Stimulated activated memory B cell treated with anti-CD40 and anti-IgM and Interleukin-4, amounts not matched to agents 10 μg/mL and 1 μg/mL and 100 μg/mL, for 72 hours (primary cell): Measurements from ENCODE around the gene BPIFB2.

Source experiments
- ATAC-seq: fragments of 150-1000 bp; cut with Tn5 transposase; 2 replicates; pipeline ENCODE4 v1.10.0; 2021
- H3K27ac Mint-ChIP-seq: one replicate; pipeline ENCODE4 v1.8.0; 2022; ENCODE audit warnings: mild to moderate bottlenecking, mixed read lengths
- H3K27me3 Mint-ChIP-seq: one replicate; pipeline ENCODE4 v1.8.0; 2022; ENCODE audit warnings: mixed read lengths
- H3K36me3 Mint-ChIP-seq: one replicate; pipeline ENCODE4 v1.8.0; 2022; ENCODE audit warnings: mixed read lengths
- H3K4me1 Mint-ChIP-seq: one replicate; pipeline ENCODE4 v1.8.0; 2022; ENCODE audit warnings: mixed read lengths
- H3K4me3 Mint-ChIP-seq: one replicate; pipeline ENCODE4 v1.8.0; 2022; ENCODE audit warnings: mild to moderate bottlenecking, moderate library complexity, mixed read lengths
- H3K9me3 Mint-ChIP-seq: one replicate; pipeline ENCODE4 v1.8.0; 2022; ENCODE audit warnings: mixed read lengths

The BPIFB2 gene

DNA sequence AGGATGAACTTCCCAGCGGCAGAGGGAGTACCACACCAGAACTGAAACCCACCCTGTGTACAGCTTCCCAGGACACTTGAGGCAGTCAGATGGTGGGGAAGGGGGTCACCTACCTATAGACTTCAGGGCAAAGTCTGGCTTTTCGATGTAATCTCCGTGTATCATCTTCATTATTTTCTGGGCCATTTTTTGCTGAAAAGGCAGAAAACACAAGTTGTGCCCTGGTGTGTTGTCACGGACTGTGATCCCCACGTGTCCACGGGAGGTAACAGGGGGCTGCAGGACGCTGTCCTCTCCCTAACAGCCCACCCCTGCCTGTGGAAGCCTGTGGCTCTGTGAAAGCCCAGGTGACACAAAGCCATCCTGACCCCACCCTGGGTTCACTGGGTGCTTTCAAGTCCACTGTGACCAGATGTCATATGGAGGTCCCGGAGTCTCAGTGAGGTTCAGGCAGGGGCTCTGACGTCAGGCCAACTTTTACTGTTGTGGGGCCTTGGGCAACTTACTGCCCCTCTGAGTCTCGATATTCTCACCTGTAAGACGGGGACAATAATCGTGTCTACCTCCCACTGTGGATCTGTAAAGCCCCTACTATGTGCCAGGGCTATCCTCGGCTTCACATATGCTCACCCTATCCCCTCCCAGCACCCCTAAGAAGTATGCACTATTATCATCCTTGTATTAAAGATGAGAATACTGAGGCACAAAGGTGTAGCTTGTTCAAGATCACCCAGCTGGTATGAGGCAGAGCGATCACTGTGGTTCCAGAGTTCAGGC, 17.8 kb upstream of the BPIFB2 start:
- Mint-ChIP-seq H3K4me1 (peaks cover 36% of the 10 kb centered on the region), H3K4me3 (no peak overlapping the region), H3K27ac (peak overlapping the region; percentile 20), H3K27me3 (no peaks in the 10 kb centered on the region), H3K9me3 (peaks cover under 1% of the 10 kb centered on the region), H3K36me3 (peaks cover 6% of the 10 kb centered on the region)
- ATAC-seq = no peak

DNA sequence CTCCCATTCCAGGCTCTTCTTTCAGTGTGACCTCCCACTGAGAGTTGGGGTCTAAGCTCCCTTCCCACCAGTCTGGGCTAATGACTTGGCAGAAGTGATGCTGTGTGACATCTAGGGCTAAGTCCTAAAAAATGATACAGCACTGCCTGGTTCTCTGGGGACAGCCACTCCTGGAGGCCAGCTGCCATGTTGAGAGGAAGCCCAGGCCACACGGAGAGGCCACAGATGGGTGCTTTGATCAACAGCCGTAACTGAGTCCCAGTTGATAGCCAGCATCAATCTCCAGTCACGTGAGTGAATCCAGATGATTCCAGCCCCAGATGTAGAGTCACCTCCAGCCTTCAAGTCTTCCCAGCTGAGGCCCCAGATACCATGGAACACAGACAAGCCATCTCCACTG, 17.1 kb upstream of the BPIFB2 start:
- Mint-ChIP-seq H3K36me3 (peaks cover 11% of the 10 kb centered on the region), H3K4me3 (no peak overlapping the region), H3K4me1 (peaks cover 36% of the 10 kb centered on the region), H3K9me3 (peaks cover 6% of the 10 kb centered on the region), H3K27ac (no peak overlapping the region), H3K27me3 (no peaks in the 10 kb centered on the region)
- ATAC-seq = no peak

DNA sequence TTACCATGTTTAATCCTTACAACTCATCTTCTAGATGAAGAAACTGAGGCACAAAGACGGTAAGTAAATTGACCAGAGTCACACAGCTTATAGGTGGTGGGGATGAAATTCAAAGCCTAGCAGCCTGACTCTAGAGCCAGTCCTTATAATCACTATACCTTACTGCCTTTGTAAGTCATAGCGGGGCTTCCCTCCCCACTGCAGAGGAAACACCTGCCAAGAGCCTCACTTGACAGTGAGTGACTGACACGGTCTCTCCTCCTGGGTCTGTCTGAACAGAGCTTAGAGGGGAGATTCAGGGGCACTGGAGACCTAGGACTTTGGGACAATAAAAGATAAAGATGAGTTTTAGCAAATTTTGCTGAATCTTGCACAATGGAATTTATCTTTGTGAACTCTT, 16.1 kb upstream of the BPIFB2 start:
- Mint-ChIP-seq H3K4me3 (peak overlapping the region; percentile 38), H3K4me1 (peaks cover 36% of the 10 kb centered on the region)

DNA sequence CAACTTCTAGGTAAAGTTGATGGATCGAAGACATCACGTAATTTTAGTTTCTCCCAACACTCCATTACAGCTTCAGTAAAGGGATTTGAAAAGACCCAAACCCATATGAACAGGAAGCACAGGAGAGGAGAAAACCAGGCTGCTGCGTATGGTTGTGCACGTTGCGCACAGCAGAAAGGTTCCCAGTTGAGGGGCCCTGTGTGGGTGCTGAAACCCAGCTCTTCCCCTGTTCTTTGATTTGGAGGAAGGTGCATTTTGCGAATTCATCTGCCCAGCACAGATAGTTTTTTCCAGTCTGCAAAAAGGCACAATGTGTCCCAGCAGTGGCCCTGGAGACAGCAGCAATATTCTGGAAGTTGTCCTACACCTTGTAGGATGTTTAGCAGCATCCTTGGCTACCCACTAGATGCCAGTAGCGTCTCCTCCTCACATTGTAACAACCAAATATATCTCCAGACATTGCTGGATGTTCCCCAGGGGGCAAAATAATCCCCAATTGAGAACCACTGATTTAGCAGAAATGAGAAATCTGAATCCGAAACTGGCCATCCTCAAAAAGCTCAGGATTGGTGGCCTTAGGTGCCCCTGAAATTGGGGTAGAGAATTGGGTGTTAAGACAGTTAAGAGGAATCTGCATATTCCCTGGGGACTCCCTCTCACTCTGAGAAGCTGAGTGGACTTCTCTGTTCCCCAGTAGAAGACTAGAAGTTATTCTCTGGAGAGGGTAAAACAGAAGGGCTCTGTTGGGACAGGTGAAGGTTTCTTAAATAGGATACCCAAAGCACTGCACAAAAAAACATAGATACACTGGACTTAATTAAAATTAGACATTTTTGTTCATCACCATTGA, 15.5 kb upstream of the BPIFB2 start:
- peak overlapping the region; percentile 38 for H3K4me3 Mint-ChIP-seq
- H3K27me3 Mint-ChIP-seq = no peaks in the 10 kb centered on the region
- peak; percentile 71 for ATAC-seq
- H3K27ac Mint-ChIP-seq = peak overlapping the region; percentile 49
- peaks cover 17% of the 10 kb centered on the region for H3K36me3 Mint-ChIP-seq
- peaks cover 13% of the 10 kb centered on the region for H3K9me3 Mint-ChIP-seq
- peaks cover 36% of the 10 kb centered on the region for H3K4me1 Mint-ChIP-seq

More for the DNA sequence above, 16.1 kb upstream of the BPIFB2 start:
- ATAC-seq = peak; percentile 84
- H3K36me3 Mint-ChIP-seq = peaks cover 12% of the 10 kb centered on the region
- H3K9me3 Mint-ChIP-seq = peaks cover 8% of the 10 kb centered on the region
- no peaks in the 10 kb centered on the region for H3K27me3 Mint-ChIP-seq
- peak overlapping the region; percentile 49 for H3K27ac Mint-ChIP-seq

DNA sequence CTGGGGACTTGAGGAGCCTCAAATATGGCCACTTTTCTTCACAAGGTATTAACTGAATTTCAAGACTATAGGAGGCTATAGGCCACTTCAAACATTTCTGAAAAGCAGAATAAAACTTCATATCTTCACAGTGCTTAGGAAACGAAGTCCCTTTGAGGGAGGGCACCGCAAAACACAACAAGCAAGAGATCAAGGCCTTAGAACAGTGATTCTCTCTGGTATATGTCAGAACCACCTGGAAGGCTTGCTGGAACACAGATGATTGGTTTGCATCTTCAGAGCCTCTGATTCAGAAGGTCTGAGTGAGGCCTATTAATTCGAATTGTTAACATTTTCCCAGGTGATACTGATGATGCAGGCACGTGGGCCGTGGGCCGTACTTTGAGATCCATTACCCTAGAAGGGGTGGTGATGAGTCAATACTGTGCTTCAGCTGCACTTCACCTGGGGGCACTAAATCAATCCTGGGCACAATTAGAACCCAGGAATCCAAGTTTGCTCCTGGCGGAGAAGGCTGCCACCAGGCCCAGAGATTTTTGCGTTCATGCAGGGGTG, 13.9 kb upstream of the BPIFB2 start:
- Mint-ChIP-seq H3K9me3 (peaks cover 13% of the 10 kb centered on the region), H3K4me1 (peaks cover 33% of the 10 kb centered on the region), H3K27ac (peak overlapping the region; percentile 12), H3K36me3 (peaks cover 17% of the 10 kb centered on the region), H3K27me3 (no peaks in the 10 kb centered on the region), H3K4me3 (no peak overlapping the region)
- no peak for ATAC-seq

DNA sequence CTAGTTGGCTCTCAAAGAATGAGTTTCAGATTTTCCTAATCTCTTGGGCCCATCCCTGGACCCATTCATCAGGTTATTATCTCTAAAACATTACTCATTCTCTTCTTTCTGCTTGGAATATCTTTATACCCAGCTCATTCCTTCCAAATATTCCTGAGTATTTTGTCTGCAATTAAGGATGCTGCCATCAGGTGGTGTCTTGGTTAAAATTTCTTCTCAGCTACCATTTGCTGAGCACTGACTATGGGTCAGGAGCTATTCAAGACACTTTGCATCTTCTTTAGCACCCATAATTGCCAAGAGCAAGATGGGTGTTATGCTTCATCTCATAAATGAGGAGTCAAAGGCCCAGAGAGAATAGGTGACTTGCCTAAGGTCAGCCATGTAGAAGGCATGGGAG, 11.7 kb upstream of the BPIFB2 start:
- H3K4me3 Mint-ChIP-seq = no peak overlapping the region
- no peak overlapping the region for H3K27ac Mint-ChIP-seq
- peaks cover 40% of the 10 kb centered on the region for H3K4me1 Mint-ChIP-seq
- H3K27me3 Mint-ChIP-seq = no peaks in the 10 kb centered on the region
- no peak for ATAC-seq
- H3K36me3 Mint-ChIP-seq = peaks cover 17% of the 10 kb centered on the region
- H3K9me3 Mint-ChIP-seq = peaks cover 13% of the 10 kb centered on the region

DNA sequence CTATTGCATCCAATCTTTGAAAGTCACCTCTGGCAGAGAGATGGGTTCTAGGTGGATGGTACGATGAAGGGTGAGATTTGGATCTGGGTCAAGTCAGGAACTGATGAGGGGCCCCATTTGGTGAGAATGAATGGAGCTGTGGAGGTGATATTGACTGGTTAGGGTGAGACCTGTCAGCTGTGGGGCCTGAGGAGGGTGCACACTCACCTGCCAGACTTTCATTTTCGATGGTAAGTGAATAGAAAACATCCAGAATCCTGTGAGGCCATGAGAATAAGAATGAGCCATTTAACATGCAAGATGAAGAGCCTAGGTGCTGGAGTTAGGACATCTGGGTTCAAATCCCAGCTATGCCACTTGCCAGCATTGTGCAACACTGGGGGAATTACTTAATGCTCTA, 10.1 kb upstream of the BPIFB2 start:
- Mint-ChIP-seq H3K27ac (no peak overlapping the region), H3K4me1 (peaks cover 23% of the 10 kb centered on the region), H3K4me3 (no peak overlapping the region), H3K36me3 (peaks cover 13% of the 10 kb centered on the region), H3K27me3 (no peaks in the 10 kb centered on the region), H3K9me3 (peaks cover 13% of the 10 kb centered on the region)
- ATAC-seq = no peak

DNA sequence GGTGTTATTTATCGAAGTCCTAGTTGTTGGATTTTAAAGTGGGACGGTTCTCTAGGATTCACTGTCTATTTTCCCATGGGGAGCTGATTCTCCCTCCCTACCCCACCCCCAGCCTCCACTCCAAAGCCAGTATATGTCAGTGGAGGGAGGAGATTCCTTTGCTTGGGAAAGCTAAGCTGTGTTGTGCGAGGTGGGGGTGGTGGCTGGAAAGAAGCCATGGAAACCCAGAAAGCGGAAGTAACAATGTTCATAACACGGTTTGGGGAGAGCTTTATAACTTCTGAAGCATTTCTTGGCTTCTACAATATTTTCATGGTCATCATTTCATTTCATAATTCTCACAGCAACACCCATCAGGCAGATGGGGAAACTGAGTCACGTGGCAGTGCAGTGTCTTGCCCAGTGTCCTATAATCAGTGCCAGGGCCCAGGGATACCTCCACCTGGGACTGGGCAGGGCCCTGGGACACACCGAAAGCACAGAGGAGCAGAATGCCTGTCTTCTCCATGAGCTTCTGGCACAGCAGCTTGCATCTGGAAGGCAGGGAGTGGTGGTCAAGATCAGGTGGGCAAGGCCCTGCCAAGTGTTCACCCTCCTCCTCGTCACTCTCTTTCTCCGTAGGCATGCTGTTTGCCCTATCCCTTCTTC, 7.8 kb upstream of the BPIFB2 start:
- no peak overlapping the region for H3K27ac Mint-ChIP-seq
- ATAC-seq = no peak
- H3K36me3 Mint-ChIP-seq = peaks cover 11% of the 10 kb centered on the region
- no peak overlapping the region for H3K4me3 Mint-ChIP-seq
- H3K9me3 Mint-ChIP-seq = peaks cover 12% of the 10 kb centered on the region
- H3K27me3 Mint-ChIP-seq = no peaks in the 10 kb centered on the region
- peaks cover 14% of the 10 kb centered on the region for H3K4me1 Mint-ChIP-seq

DNA sequence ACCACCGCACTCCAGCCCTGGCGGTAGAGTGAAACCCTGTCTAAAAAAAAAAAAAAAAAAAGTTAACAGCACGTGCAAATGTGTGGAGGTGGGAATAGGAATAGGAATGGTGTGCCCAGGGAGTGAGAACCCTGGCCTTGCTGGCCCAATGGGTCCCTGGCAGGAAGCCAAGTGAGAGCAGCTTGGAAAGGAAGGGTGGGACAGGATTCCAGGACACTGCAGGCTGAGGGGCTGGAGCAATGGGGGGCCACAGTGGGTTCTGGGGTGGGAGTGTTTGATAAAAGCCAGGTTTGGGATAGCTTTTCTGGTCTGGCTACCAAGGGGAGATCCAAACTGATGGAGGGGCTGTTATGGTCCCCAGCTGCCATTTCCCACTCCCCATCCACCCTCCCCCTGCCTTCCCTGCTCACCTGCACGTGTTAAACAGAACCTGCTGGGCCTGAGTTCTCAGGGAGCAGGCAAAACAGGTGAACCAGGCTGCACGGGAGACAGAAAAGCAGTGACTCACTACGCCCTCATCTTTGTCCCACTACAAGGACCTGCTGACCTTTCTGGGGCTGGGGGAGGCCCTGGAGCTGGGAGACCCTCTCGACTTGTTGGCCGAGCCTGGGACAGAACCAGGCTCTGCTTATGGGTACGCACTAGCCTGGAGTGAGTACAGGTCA, 6.6 kb upstream of the BPIFB2 start:
- Mint-ChIP-seq H3K27ac (no peak overlapping the region), H3K9me3 (peaks cover 10% of the 10 kb centered on the region)
- ATAC-seq = no peak

DNA sequence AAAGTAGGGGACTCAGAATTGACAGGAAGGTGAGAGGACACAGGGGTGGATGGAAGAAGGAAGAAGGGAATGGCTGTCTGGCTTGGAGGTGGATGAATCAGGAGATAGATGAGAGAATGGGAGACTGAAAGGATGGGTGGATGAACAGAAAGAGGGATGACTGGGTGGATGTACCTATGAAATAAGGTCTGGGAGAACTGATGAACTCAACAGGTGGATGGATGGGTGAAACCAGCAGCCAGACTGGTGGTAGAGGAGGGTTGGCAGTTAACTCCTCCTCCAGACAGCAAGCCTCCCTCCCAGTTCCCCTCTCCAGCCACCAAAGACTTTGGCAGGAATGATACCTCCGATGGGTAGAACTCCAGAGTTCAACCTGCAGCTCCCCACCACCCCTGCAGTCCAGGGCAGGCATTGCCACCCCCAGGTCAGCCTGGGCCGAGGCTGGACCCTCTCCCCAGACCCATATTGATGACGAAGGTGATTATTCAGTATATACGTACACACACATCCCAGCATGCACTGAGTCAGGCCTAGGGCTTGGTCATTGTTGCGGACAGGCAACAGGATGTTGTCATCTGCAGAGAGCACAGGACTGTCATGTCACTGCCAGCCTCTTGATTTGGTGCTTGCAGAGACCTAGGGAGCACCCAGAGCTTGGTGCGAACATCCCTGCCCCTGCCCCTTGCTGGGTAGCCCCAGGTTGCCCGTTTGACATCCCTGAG, 5.3 kb upstream of the BPIFB2 start:
- Mint-ChIP-seq H3K27me3 (no peaks in the 10 kb centered on the region), H3K9me3 (peaks cover 4% of the 10 kb centered on the region), H3K4me1 (peaks cover 12% of the 10 kb centered on the region), H3K27ac (no peak overlapping the region), H3K4me3 (no peak overlapping the region), H3K36me3 (peaks cover 5% of the 10 kb centered on the region)
- ATAC-seq = no peak

More for the DNA sequence above, 6.6 kb upstream of the BPIFB2 start:
- H3K4me3 Mint-ChIP-seq = no peak overlapping the region
- peaks cover 11% of the 10 kb centered on the region for H3K36me3 Mint-ChIP-seq
- peaks cover 14% of the 10 kb centered on the region for H3K4me1 Mint-ChIP-seq
- no peaks in the 10 kb centered on the region for H3K27me3 Mint-ChIP-seq

DNA sequence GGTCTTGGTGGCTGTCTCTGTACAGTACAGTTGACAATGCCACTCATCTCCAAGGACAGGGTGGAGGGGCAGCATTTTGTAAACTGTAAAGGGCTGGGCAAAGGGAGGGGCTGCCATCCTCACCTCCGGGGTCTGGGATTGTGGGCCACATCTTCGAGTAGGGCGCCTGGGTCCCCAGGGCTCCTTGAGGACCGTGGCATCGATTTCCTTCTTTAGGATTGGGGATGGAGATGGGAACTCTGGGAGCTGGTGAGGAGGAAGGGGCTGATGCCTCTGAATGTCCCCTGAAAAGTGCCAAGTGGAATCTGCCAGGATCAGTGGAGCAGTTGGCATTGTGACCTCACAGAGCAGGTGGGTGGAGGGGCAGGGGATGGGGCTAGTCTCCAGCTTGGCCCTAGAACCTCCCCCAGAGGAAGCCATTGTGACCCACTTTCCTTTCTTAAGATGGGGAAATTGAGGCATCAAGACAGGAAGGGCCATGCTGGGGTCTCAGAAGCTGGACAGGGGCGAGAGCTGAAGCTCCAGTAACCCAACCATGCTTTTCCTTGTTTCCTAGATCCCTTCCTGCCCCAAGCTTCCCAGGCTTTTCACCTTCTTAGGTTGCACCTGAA, 3.3 kb upstream of the BPIFB2 start, which contains the start of gene SUN5:
Gene SUN5 (minus strand): TSS at position 293 of the 611 bp plus-strand sequence. CDS start 93 bp downstream, at position 200.
- H3K27ac Mint-ChIP-seq = no peak within 1 kb of the TSS
- peaks cover 5% of the 10 kb centered on the region for H3K36me3 Mint-ChIP-seq
- no peak within 1 kb of the TSS for H3K4me3 Mint-ChIP-seq
- ATAC-seq = no peak
- H3K9me3 Mint-ChIP-seq = peaks cover 4% of the 10 kb centered on the region
- peaks cover 14% of the 10 kb centered on the region for H3K4me1 Mint-ChIP-seq
- no peaks in the 10 kb centered on the region for H3K27me3 Mint-ChIP-seq

DNA sequence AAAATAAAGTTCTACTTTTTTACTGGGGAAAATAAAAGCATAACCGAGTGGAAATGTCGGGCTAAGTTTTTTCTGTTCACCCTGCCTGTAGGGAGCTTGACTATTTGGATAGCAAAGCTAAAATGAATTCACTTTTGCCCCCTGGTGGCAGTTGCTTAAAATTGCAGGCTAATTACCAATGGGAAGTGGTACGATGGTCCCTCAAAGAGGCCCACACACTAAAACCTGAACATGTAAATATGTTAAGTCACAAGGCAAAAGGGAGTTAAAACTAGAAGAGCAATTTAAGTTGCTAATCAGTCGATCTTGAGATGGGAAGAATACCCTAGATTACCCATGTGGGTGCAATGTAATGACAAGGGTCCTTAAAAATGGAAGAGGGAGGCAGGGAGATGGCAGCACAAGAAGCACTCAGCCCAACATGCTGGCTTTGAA, 2.4 kb upstream of the BPIFB2 start:
- H3K9me3 Mint-ChIP-seq = peaks cover 4% of the 10 kb centered on the region
- ATAC-seq = no peak
- H3K4me3 Mint-ChIP-seq = no peak overlapping the region
- H3K4me1 Mint-ChIP-seq = peaks cover 11% of the 10 kb centered on the region
- H3K27ac Mint-ChIP-seq = no peak overlapping the region
- H3K27me3 Mint-ChIP-seq = no peaks in the 10 kb centered on the region
- peaks cover 5% of the 10 kb centered on the region for H3K36me3 Mint-ChIP-seq

DNA sequence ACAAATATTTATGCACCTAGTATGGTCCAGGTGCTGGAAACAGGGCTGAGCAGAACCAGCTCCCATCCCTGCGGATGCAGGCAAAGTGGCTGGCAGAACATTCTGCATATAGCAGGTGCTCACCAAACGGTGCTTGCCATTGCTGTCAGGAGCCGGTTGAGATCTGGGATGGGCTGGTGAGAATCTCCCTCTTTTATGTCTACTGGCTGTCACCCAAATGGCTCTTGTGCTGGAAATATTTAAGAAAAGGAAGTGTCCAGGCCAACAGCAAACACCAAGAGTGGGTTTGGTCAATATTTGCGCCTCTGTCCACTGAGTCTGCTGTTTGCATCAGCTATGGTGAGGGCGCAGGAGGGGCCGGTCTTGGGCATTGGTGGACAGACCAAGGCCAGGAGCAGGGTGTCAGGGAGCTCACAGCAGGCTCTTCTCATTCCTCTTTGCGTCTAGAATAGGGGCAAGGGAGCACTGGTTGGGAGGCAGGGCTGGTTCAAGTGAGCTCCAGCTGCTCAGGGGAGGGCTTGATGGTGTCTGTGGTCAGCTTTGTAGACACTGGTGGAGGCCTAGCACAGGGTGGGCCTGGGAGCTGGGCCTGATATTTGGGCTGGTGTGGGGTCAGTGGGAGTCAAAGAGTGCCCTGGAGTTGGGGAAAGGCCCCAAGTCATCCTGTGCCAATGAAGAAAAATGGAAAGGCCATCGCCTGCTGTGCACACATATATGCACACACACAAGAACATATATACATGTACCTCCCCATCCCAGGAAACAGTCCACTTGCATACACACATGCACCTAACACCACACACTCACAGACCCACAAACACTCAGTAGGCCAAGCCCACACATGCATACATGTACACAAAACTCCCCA, 1.4 kb upstream of the BPIFB2 start:
- no peaks in the 10 kb centered on the region for H3K27me3 Mint-ChIP-seq
- peaks cover 5% of the 10 kb centered on the region for H3K36me3 Mint-ChIP-seq
- H3K4me3 Mint-ChIP-seq = no peak overlapping the region
- peaks cover 8% of the 10 kb centered on the region for H3K4me1 Mint-ChIP-seq
- peaks cover 4% of the 10 kb centered on the region for H3K9me3 Mint-ChIP-seq
- H3K27ac Mint-ChIP-seq = no peak overlapping the region
- ATAC-seq = no peak
